ENCODE measurements around the gene KLHDC7A.

- TF ChIP-seq CTCF (IDR thresholded peaks at IDR 0.05 in 8 of 11, conservative IDR thresholded peaks at IDR 0.05 in 3 of 11) (no peak), POLR2A (IDR thresholded peaks at IDR 0.05) (no peak)
Measured at GRCh38 chr1:18463984-18464664, 16.6 kb upstream of the KLHDC7A start.

Measured in spleen (tissue), 7 donors.